Peyer's patch (tissue), 4 donors: ENCODE data around the gene KIAA0408. TPM values are rescaled to one million over a fixed set of nuclear protein-coding genes. Genes with fewer than 3 reads are reported as not detected.

Source experiments
- DNase-seq, 3 donors: peaks; one replicate each; pipeline ENCODE4 v3.0.0-alpha.2; 2017 to 2019
- H3K27ac ChIP-seq, 4 donors: fragments of 200-600 bp; sonication (generic); one replicate each; pipeline ENCODE4 v1.5.1; 2016 to 2019
- H3K27me3 ChIP-seq, 2 donors: fragments of 200-600 bp; sonication (generic); one replicate each; pipeline ENCODE4 v1.5.1; 2019
- H3K36me3 ChIP-seq, 3 donors: fragments of 200-600 bp; sonication (generic); one replicate each; pipeline ENCODE4 v1.5.1; 2016 to 2019
- H3K4me1 ChIP-seq, 4 donors: fragments of 200-600 bp; sonication (generic); one replicate each; pipeline ENCODE4 v1.5.1; 2016 to 2019
- H3K4me3 ChIP-seq, 4 donors: fragments of 200-600 bp; sonication (generic); 1 replicate in 3 of 4; 2 replicates in 1 of 4; pipeline ENCODE4 v1.5.1; 2016 to 2019; ENCODE audit warnings: mild to moderate bottlenecking in 1 of 4
- H3K9me3 ChIP-seq, 4 donors: fragments of 200-600 bp; sonication (generic); one replicate each; pipeline ENCODE4 v1.5.1; 2016 to 2019; ENCODE audit warnings: mild to moderate bottlenecking in 1 of 4
- POLR2A ChIP-seq, 2 donors: fragments of 450-650 bp; IDR thresholded peaks; one replicate each; pipeline ENCODE4 v1.5.1; 2017; ENCODE audit warnings: antibody characterized with exemption in 2 of 2, mild to moderate bottlenecking in 2 of 2, moderate library complexity in 2 of 2
- total RNA-seq, 4 donors: library from RNA; depleted of rRNA; stranded (reverse); fragments of >200 nt; gene quantifications; one replicate each; pipeline ENCODE4 v1.1.0, GENCODE V29; 2016
- TF ChIP-seq, protein P1 (sequence below), 6 experiments: fragments of 450-650 bp in 4 of 6; fragments of 200-600 bp in 2 of 6; sonication (generic) in 1 of 6; IDR thresholded peaks; one replicate each; pipeline ENCODE4 v1.5.1; 2017 to 2019; ENCODE audit warnings: antibody characterized with exemption in 6 of 6, mild to moderate bottlenecking in 3 of 6, moderate library complexity in 1 of 6

The KIAA0408 gene
- total RNA-seq, 4 donors from 2014 or later, result 0.53 to 5.0 (median 3.8) TPM

DNA sequence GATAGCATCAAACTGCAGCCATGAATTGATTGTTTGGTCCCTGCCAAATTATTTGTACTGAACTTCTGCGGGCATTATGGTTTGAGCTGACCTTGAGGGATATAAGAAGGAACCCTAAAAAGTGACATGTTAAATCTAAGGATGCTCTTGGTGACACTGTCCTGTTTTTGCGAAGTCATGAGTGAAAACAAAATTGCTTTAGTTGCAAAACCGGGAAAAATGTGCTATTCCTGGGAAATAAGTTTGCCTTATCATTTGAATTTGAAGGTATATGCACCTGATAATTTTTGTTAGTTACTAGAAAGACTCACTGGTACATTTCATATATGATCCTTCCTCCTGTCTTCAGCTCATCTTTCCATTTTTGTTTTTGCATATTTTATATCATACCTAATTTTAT is 7.8 kb downstream of the KIAA0408 start:
- no peaks in the 10 kb centered on the region for H3K4me1 ChIP-seq
- H3K4me3 ChIP-seq, result no peak overlapping the region
- TF ChIP-seq POLR2A (IDR thresholded peaks at IDR 0.05), result no peak
- TF ChIP-seq, protein P1, sequence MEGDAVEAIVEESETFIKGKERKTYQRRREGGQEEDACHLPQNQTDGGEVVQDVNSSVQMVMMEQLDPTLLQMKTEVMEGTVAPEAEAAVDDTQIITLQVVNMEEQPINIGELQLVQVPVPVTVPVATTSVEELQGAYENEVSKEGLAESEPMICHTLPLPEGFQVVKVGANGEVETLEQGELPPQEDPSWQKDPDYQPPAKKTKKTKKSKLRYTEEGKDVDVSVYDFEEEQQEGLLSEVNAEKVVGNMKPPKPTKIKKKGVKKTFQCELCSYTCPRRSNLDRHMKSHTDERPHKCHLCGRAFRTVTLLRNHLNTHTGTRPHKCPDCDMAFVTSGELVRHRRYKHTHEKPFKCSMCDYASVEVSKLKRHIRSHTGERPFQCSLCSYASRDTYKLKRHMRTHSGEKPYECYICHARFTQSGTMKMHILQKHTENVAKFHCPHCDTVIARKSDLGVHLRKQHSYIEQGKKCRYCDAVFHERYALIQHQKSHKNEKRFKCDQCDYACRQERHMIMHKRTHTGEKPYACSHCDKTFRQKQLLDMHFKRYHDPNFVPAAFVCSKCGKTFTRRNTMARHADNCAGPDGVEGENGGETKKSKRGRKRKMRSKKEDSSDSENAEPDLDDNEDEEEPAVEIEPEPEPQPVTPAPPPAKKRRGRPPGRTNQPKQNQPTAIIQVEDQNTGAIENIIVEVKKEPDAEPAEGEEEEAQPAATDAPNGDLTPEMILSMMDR (IDR thresholded peaks at IDR 0.05), result no peak
- H3K9me3 ChIP-seq, result no peaks in the 10 kb centered on the region
- no peaks in the 10 kb centered on the region for H3K27me3 ChIP-seq
- no peaks in the 10 kb centered on the region for H3K36me3 ChIP-seq
- no peak overlapping the region for H3K27ac ChIP-seq
- no peak for DNase-seq

DNA sequence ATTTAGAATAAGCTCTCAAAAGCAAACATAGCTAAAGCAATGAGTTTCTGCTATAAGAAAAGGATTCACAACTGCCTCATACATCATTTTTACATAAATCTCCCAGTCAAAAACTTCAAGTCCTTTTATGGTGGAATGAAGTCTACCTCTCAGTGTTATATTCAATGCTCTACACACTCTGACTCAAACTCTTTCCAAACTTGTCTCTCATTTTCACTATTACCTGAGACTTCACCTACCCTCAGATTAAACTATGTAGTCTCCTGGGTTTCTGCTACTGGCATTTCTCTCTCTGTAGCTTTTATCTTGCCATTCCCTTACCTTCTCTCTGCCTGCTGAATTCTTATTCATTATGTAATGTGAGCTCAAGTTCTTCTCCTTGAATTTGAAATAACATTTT is 11.4 kb downstream of the KIAA0408 start:
- no peaks in the 10 kb centered on the region for H3K36me3 ChIP-seq
- H3K9me3 ChIP-seq, result no peaks in the 10 kb centered on the region
- TF ChIP-seq POLR2A (IDR thresholded peaks at IDR 0.05), result no peak
- TF ChIP-seq, protein P1 (IDR thresholded peaks at IDR 0.05), result no peak
- no peaks in the 10 kb centered on the region for H3K27me3 ChIP-seq
- DNase-seq, result no peak
- H3K27ac ChIP-seq, result no peak overlapping the region
- no peaks in the 10 kb centered on the region for H3K4me1 ChIP-seq
- H3K4me3 ChIP-seq, result no peak overlapping the region

DNA sequence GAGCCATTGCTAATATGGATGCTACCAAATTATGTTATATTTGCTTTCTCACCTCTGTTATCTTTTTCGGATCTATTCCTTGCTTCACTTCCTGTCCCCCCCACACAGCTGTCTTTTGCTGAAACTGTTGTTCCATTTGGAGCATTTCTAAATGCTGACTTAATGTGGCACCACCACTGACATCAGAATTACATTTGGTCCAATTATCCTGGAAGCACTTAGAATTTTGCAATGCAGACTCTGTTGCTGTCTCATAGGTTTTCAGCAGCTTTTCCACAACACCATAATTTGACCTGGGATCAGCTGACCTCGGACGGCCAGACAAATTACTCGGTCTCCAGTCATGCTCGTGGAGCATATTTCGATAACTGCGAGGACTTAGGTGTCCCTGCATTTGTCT is 12.8 kb downstream of the KIAA0408 start:
- no peaks in the 10 kb centered on the region for H3K4me1 ChIP-seq
- no peaks in the 10 kb centered on the region for H3K27me3 ChIP-seq
- TF ChIP-seq POLR2A (IDR thresholded peaks at IDR 0.05), result no peak
- TF ChIP-seq, protein P1 (IDR thresholded peaks at IDR 0.05), result no peak
- no peaks in the 10 kb centered on the region for H3K9me3 ChIP-seq
- no peaks in the 10 kb centered on the region for H3K36me3 ChIP-seq
- DNase-seq, result no peak
- H3K4me3 ChIP-seq, result no peak overlapping the region
- H3K27ac ChIP-seq, result no peak overlapping the region

DNA sequence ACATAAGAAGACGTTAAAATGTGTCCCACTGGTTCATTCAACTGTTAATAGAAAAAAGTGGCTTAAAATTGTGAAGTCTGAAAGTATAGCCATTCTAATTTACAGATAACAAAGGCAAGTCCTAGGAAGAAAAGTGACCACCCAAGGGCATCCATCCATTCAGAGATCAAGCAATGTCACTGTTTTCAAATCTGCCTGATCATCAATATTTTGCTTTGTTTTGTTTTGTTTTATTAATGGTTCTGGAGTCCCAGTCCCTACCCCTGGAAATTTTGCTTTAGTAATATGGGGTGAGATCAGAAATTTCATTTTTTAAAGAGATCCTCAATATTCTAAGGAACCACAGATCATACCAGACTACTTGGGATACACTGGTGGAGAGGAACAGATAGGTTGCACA is 17.3 kb downstream of the KIAA0408 start:
- H3K4me1 ChIP-seq, result no peaks in the 10 kb centered on the region
- H3K4me3 ChIP-seq, result no peak overlapping the region
- H3K27ac ChIP-seq, result no peak overlapping the region
- H3K27me3 ChIP-seq, result no peaks in the 10 kb centered on the region
- no peak for DNase-seq
- TF ChIP-seq, protein P1 (IDR thresholded peaks at IDR 0.05), result no peak
- TF ChIP-seq POLR2A (IDR thresholded peaks at IDR 0.05), result no peak
- H3K9me3 ChIP-seq, result no peaks in the 10 kb centered on the region
- no peaks in the 10 kb centered on the region for H3K36me3 ChIP-seq

DNA sequence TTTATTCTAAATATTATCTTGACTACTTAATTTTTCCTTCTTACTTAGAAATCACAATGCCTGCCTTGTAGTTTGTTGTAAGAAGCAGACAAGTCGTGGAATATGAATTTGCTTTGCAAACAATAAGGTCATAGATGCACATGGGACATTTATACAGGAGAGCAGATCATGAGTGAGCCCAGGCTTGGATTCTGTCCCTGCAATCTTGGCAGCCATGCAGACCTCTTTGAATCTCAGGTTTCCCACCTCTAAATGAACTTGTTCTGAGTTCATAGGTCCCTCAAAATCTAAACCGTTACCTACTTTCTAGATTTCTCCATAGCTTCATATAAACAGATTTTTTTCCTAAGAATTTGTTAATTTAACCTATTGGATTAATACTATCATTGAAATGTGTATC is 19.5 kb downstream of the KIAA0408 start:
- Histone ChIP-seq H3K9me3 (no peaks in the 10 kb centered on the region), H3K27ac (no peak overlapping the region), H3K27me3 (no peaks in the 10 kb centered on the region), H3K4me1 (no peaks in the 10 kb centered on the region), H3K4me3 (no peak overlapping the region), H3K36me3 (no peaks in the 10 kb centered on the region)
- DNase-seq, result no peak
- TF ChIP-seq, protein P1 (IDR thresholded peaks at IDR 0.05), result no peak

DNA sequence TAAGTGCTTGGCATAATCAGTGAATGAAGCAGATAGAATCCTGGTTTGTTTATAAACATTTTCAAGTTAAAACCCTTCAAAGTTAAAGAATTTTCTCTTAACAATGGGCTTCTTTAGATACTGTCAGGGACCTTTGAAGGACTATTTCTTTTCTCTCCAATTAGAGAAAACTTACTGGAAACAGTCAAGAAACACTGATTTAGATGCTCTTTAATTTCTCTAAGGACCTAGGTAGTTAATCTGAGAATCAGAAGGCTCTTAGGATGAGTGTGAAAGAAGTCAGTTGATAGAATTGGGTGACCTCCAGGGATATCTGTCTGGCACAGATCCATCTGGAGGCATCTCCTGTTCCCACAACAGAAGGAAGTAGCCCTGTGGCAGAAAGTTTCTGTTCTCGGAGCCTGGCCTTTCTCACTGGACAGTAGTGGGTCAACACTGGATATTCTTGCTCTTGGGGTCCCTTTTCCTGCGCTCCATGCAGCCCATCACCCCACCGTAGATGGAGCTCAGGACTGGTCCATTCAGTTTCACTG is 22.5 kb downstream of the KIAA0408 start:
- Histone ChIP-seq H3K27ac (no peak overlapping the region), H3K36me3 (no peaks in the 10 kb centered on the region), H3K4me3 (no peak overlapping the region), H3K4me1 (no peaks in the 10 kb centered on the region), H3K9me3 (no peaks in the 10 kb centered on the region), H3K27me3 (no peaks in the 10 kb centered on the region)
- no peak for DNase-seq
- no peak for TF ChIP-seq POLR2A (IDR thresholded peaks at IDR 0.05)
- TF ChIP-seq, protein P1 (IDR thresholded peaks at IDR 0.05), result no peak
